ENCODE measurements around the gene FCGBP.

DNA sequence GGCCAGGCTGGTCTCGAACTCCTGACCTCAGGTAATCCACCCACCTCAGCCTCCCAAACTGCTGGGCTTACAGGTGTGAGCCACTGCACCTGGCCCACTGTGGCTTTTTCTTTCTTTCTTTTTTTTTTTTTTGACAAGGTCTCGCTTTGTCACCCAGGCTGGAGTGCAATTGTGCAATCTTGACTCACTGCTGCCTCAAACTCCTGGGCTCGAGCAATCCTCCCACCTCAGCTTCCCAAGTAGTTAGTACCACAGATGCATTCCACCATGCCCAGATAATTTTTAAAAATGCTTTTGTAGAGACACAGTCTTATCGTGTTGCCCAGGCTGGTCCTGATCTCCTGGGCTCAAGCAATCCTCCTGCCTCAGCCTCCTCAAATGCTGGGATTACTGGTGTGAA, 12.1 kb upstream of the FCGBP start:
- TF ChIP-seq, protein P1, sequence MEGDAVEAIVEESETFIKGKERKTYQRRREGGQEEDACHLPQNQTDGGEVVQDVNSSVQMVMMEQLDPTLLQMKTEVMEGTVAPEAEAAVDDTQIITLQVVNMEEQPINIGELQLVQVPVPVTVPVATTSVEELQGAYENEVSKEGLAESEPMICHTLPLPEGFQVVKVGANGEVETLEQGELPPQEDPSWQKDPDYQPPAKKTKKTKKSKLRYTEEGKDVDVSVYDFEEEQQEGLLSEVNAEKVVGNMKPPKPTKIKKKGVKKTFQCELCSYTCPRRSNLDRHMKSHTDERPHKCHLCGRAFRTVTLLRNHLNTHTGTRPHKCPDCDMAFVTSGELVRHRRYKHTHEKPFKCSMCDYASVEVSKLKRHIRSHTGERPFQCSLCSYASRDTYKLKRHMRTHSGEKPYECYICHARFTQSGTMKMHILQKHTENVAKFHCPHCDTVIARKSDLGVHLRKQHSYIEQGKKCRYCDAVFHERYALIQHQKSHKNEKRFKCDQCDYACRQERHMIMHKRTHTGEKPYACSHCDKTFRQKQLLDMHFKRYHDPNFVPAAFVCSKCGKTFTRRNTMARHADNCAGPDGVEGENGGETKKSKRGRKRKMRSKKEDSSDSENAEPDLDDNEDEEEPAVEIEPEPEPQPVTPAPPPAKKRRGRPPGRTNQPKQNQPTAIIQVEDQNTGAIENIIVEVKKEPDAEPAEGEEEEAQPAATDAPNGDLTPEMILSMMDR (IDR thresholded peaks at IDR 0.05; ENCODE audit: low read depth, low read length) = no peak
- TF ChIP-seq, protein P2, sequence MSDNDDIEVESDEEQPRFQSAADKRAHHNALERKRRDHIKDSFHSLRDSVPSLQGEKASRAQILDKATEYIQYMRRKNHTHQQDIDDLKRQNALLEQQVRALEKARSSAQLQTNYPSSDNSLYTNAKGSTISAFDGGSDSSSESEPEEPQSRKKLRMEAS (IDR thresholded peaks at IDR 0.05; ENCODE audit: low read depth, low read length) = no peak
- no peak for TF ChIP-seq POLR2A (IDR thresholded peaks at IDR 0.05; ENCODE audit: extremely low read depth, insufficient read length)
- no peak for TF ChIP-seq MYC (IDR thresholded peaks at IDR 0.05; ENCODE audit: low read depth, low read length)
